Effector CD4-positive, alpha-beta T cell (primary cell): Measurements from ENCODE around the gene DHRS4L2.
"Not testable (repeated sequence)": the region's sequence is repeated elsewhere in the genome, so short reads cannot be mapped to it uniquely, and the experiment has no call there.

Experiments used
- DNase-seq: peaks from one replicate; pipeline ENCODE4 v3.0.0-alpha.2; 2020
- total RNA-seq: gene quantifications from one replicate; lab custom pipeline; 2026; lab: John Stamatoyannopoulos, UW

Gene DHRS4L2
- 3.9 reads per million, percentile 15 among the genes with 10 or more reads in this experiment for total RNA-seq

DNA sequence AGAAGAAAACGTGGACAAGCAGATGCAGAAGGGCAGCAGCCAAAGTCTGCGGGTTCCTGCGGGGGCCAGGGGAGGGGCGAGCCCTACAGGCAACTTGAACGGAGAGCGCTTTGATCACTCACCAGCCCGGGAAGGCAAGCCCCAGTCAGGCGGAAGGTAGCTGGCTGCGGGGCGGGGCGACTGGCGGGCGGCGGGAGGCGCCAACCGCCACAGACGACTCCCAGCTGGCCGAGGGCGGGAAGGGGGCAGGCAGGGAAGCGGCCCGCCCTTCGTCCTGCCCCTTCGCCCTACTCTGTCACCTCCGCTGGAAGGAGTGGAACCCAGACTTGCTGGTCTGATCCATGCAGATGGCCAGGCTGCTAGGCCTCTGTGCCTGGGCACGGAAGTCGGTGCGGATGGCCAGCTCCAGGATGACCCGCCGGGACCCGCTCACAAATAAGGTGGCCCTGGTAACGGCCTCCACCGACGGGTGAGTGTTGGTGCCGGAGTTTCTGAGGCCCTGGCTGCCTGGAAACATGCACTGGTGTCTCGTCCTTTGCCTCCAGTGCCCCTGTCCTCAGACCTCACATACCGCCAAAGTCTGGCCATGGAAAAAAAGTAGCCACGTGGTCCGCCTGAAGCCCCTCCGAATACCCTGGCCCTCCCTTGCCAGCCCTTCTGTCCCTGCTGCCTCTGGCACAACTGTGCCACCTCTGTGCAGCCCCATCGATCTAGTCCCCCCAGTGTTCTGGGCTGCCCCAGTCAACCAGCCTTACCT lies at the start of gene DHRS4L2:
DHRS4L2 (plus strand) TSS at position 323 of the 757 bp plus-strand sequence; CDS start at position 342, 19 bp downstream.
- DNase-seq, result peak; percentile 64

- DNase-seq, result no peak
Observed at GRCh38 chr14:23939607-23940326, 49.0 kb upstream of the DHRS4L2 start.

GRCh38 chr14:23941230-23941629 lies 47.5 kb upstream of the DHRS4L2 start:
- DNase-seq, result no peak

DNA sequence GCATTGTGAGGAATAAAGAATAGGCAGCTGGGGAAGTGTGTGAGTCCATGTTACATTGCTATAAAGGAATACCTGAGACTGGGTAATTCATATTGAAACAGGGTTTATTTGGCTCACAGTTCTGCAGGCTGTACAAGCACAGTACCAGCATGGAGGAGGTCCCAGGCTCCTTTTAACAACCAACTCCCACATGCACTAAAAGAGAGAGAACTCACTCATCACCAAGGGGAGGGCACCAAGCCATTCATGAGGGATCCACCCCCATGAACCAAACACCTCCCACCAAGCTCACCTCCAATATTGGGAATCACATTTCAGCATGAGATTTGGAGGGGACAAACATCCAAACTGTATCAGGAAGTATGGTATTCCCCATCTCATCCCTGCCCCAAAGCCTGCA lies 47.1 kb upstream of the DHRS4L2 start:
- no peak for DNase-seq

DNA sequence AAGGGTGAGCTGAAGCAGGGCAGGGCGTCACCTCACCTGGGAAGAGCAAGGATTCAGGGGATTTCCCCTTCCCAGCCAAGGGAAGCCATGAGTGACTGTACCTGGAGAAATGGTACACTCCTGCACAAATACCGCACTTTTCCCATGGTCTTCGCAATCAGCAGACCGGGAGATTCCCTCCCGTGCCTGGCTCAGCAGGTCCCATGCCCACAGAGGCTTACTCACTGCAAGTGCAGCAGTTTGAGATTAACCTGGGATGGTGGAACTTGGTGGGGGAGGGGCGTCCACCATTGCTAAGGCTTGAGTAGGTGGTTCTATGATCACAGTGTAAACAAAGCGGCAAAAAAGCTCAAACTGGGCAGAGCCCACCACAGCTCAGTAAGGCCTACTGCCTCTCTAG lies 46.1 kb upstream of the DHRS4L2 start:
- DNase-seq, result no peak

- DNase-seq, result not testable (repeated sequence)
Observed at GRCh38 chr14:23949069-23949468, 39.7 kb upstream of the DHRS4L2 start.

DNA sequence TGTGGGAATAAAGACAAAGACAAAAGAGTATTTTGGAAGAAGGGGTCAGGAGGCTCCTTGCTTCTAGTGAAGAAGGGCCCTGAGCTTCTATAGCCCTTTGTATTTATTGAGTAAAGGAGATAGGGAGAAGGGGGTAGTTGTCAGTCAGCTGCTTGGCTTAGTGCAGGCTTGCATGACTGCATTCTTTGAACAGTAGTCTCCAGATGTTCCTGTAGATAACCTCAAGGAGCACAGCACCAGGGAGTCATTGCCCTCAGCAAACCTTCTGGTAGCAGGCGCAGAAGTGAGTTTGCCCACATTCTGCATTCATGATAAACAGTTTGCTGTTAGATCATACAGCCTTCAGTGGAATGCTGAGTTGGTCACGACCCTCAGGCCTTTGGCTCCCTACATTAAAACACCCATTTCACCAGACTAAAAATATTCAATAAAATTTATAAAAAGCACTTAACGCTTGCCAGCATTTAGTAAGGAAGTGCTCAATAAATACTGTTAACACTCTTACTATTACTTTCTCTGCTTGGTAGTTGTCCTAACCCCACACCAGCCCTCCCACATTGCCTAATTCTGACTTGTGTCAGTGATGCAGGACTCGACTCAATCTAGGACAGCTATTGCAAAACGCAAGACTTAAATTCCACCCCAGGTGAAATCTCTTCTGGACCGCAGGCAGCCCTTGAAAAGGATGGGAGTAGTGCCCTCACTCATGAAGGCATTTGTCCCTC lies 38.2 kb upstream of the DHRS4L2 start:
- DNase-seq, result no peak

GRCh38 chr14:23951136-23951466 lies 37.6 kb upstream of the DHRS4L2 start:
- DNase-seq, result not testable (repeated sequence)

GRCh38 chr14:23951590-23952201 lies 37.0 kb upstream of the DHRS4L2 start:
- DNase-seq, result no peak

DNA sequence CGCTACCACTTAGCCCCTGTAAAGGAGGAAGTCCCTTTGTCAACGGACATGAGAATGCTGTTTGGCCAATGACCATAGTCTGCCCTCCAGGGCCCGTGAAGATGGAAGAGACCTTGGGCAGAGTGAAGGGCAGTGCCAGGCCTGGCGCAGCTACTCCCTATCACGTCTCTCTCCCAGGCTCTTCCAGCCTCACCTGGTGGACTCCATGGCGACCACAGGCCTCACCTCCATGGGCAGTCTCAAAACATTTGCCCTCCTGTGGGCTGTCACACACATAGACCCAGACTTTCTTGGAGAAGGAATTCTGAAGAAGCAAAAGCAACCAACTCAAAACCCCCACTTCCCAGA lies 35.6 kb upstream of the DHRS4L2 start:
- DNase-seq, result not testable (repeated sequence)

DNA sequence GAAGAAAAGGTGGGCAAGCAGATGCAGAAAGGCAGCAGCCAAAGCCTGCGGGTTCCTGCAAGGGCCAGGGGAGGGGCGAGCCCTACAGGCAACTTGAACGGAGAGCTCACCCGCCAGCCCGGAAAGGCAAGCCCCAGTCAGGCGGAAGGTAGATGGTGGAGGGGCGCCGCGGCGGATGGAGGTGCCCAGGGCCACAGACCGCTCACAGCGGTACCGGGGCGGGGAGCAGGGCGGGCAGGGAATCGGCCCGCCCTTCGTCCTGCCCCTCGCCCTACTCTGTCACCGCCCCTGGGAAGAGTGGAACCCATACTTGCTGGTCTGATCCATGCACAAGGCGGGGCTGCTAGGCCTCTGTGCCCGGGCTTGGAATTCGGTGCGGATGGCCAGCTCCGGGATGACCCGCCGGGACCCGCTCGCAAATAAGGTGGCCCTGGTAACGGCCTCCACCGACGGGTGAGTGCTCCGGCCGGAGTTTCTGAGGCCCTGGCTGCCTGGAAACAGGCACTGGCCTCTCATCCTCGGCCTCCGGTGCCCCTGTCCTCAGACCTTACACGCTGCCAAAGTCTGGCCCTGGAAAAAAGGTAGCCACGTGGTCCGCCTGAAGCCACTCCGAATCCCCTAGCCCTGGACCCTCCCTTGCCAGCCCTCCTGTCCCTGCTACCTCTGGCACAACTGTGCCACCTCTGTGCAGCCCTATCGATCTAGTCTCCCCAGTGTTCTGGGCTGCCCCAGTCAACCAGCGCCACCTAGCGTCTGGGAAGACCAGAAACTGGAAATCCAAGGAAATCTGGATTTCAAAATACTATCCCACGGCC lies 35.1 kb upstream of the DHRS4L2 start, which contains the start of gene DHRS4:
DHRS4 (plus strand) TSS at position 307 of the 815 bp plus-strand sequence; CDS start at position 326, 19 bp downstream.
- DNase-seq, result peak; percentile 74

- DNase-seq, result not testable (repeated sequence)
Observed at GRCh38 chr14:23954279-23954614, 34.5 kb upstream of the DHRS4L2 start.

GRCh38 chr14:23954965-23955364 lies 33.8 kb upstream of the DHRS4L2 start:
- DNase-seq, result not testable (repeated sequence)

GRCh38 chr14:23955811-23956210 lies 32.9 kb upstream of the DHRS4L2 start:
- DNase-seq, result not testable (repeated sequence)

GRCh38 chr14:23957913-23958569 lies 30.7 kb upstream of the DHRS4L2 start:
- not testable (repeated sequence) for DNase-seq

DNA sequence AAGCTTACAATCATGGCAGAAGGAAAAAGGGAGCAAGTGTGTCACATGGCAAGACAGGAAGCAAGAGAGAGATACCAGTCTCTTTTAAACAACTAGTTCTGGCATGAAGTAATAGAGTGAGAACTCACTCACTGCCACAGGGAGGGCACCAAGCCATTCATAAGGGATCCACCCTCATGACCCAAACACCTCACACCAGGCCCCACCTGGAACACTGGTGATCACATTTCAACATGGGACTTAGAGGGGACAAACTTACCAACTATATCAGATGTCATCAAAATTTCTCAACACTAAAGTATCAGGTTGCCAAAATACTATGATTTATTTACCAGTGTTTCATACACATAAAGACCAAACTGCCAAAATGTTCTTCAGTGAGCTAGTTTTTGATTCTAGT lies 27.8 kb upstream of the DHRS4L2 start:
- DNase-seq, result not testable (repeated sequence)

- not testable (repeated sequence) for DNase-seq
Observed at GRCh38 chr14:23961704-23962103, 27.0 kb upstream of the DHRS4L2 start.

DNA sequence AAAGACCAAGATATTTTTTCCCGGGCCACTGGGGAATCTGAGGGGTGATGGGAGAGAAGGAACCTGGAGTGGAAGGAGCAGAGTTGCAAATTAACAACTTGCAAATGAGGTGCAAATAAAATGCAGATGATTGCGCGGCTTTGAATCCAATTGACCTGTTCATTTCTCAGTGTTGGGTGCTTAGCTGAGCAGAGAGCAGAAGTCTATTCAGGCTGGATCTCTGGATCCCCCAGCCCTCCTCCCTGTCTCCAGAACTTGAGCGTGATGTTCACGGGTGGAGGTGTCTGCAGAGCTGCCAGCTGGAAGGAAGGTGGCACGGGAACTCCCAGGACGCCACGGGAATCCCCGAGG lies 19.6 kb upstream of the DHRS4L2 start:
- not testable (repeated sequence) for DNase-seq

- peak; percentile 19 for DNase-seq
Observed at GRCh38 chr14:23969481-23970282, 19.0 kb upstream of the DHRS4L2 start.

DNA sequence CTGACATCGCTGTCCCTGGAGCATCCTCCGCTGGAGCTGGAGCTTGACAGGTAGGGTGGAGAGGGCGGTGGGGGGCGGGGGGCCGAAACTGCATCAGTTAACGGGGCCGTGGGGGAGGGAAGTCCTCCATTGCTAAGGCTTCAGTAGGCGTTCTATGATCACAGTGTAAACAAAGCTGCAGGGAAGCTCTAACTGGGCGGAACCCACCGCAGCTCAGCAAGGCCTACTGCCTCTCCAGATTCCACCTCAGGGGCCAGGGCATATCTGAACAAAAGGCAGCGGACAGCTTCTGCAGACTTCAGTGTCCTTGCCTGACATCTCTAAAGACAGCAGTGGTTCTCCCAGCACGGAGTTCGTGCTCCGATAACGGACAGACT lies 18.5 kb upstream of the DHRS4L2 start:
- DNase-seq, result not testable (repeated sequence)

DNA sequence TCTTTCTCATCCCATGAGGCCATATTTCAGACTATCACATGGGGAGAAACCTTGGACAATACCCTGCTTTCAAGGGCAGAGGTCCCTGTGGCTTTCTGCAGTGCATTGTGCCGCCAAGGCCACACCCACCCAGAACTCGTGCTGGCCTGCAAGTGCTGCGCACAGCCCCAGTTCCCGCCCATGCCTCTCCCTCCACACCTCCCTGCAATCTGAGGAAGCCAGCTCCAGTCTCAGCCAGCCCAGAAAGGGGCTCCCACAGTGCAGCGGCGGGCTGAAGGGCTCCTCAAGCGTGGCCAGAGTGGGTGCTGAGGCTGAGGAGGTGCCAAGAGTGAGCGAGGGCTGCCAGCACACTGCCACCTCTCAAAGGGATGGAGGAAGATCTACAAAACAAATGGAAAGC lies 15.6 kb upstream of the DHRS4L2 start:
- DNase-seq, result not testable (repeated sequence)
